HepG2 (cell line): Measurements from ENCODE around the gene JCAD. TPM values are rescaled to one million over a fixed set of nuclear protein-coding genes. Genes with fewer than 3 reads are reported as not detected.

ENCODE experiments used
- ATAC-seq: fragments of 200-7000 bp; cut with Tn5 transposase; 3 replicates; pipeline ENCODE4 v1.9.1; 2020; ENCODE audit warnings: mild to moderate bottlenecking, moderate library complexity
- BruUV-seq: library from RNA; stranded (reverse); fragments of 400-500 nt; replicated peaks from 2 replicates; lab custom pipeline; 2021; lab: Mats Ljungman, UMichigan
- CTCF ChIA-PET: fragments of 300-600 bp; formaldehyde crosslinking; extraction: SDS; loops from one replicate; lab custom pipeline; 2021; ENCODE audit warnings: low total read pairs, inconsistent platforms, low intra/inter-chr PET ratio; lab: Yijun Ruan, JAX
- POLR2A ChIA-PET: fragments of 350-600 bp; sonication (Branson Sonifier 250); formaldehyde crosslinking; loops from one replicate; lab custom pipeline; 2020; ENCODE audit warnings: antibody characterized with exemption, inconsistent platforms; lab: Yijun Ruan, JAX
- DNase-seq: peaks from one replicate; pipeline ENCODE4 v3.0.0-alpha.2; 2015; ENCODE audit warnings: low spot score
- FAIRE-seq: peaks from 3 replicates; lab custom pipeline; 2011; peaks lifted over from hg19 to GRCh38; lab: Jason Lieb, UNC
- H2AFZ ChIP-seq: one replicate; pipeline ENCODE4 v1.6.1; 2011; ENCODE audit warnings: low read length, inconsistent platforms
- H3K27ac ChIP-seq: fragments of 300-600 bp; 3 replicates; pipeline ENCODE4 v1.8.0; 2011; ENCODE audit warnings: mixed run types, mild to moderate bottlenecking, mixed read lengths, low read length, inconsistent platforms; ENCODE audit not compliant: insufficient read depth; ENCODE audit errors: extremely low read length
- H3K27me3 ChIP-seq, 2 experiments: fragments of 200-600 bp in 1 of 2; 2 replicates in 1 of 2; 3 replicates in 1 of 2; pipeline versions ENCODE4 v1.6.0 to v1.8.0; 2011; ENCODE audit warnings: low read length in 2 of 2, mild to moderate bottlenecking in 2 of 2, moderate library complexity in 2 of 2, inconsistent platforms in 1 of 2; ENCODE audit not compliant: insufficient read depth in 2 of 2, control insufficient read depth in 1 of 2
- H3K36me3 ChIP-seq, 2 experiments: fragments of 200-600 bp in 1 of 2; replicated peaks in 1 of 2; 2 replicates in 1 of 2; 3 replicates in 1 of 2; pipeline versions ENCODE4 v1.5.1 to v1.8.0; 2011; ENCODE audit warnings: low read length in 2 of 2, inconsistent platforms in 1 of 2; ENCODE audit not compliant: insufficient read depth in 2 of 2, control insufficient read depth in 1 of 2
- H3K4me1 ChIP-seq: 2 replicates; pipeline ENCODE4 v1.5.1; 2012; ENCODE audit warnings: low read length, inconsistent platforms; ENCODE audit not compliant: insufficient read depth
- H3K4me2 ChIP-seq: 2 replicates; pipeline ENCODE4 v1.6.0; 2011; ENCODE audit warnings: low read depth, low read length, inconsistent platforms
- H3K4me3 ChIP-seq, 3 experiments: fragments of 200-600 bp in 1 of 3; sonication (generic), shearing (Covaris generic) in 1 of 3; replicated peaks in 1 of 3; 2 replicates each; pipeline ENCODE4 v1.5.1; 2011 to 2016; ENCODE audit warnings: low read length in 3 of 3, inconsistent platforms in 2 of 3, low read depth in 2 of 3, mild to moderate bottlenecking in 2 of 3, control low read depth in 1 of 3, mixed read lengths in 1 of 3; ENCODE audit not compliant: insufficient read depth in 1 of 3
- H3K79me2 ChIP-seq: one replicate; pipeline ENCODE4 v1.6.1; 2011; ENCODE audit warnings: low read length, inconsistent platforms; ENCODE audit not compliant: insufficient read depth
- H3K9ac ChIP-seq: 2 replicates; pipeline ENCODE4 v1.6.0; 2011; ENCODE audit warnings: mild to moderate bottlenecking, low read depth, low read length, inconsistent platforms; ENCODE audit not compliant: insufficient read depth
- H3K9me3 ChIP-seq: 2 replicates; pipeline ENCODE4 v1.5.1; 2012; ENCODE audit warnings: mild to moderate bottlenecking, low read length
- H4K20me1 ChIP-seq: 2 replicates; pipeline ENCODE4 v1.6.0; 2011; ENCODE audit warnings: inconsistent platforms, mild to moderate bottlenecking, low read length, moderate library complexity; ENCODE audit not compliant: insufficient read depth
- ELF4 ChIP-seq: sonication (generic); formaldehyde crosslinking; IDR thresholded peaks from 2 replicates; pipeline ENCODE4 v1.5.0; 2020; ENCODE audit warnings: missing genetic modification reagents, mild to moderate bottlenecking, moderate library complexity, borderline replicate concordance
- HNRNPUL1 ChIP-seq: fragments of 200-400 bp; formaldehyde crosslinking; IDR thresholded peaks from 2 replicates; pipeline ENCODE4 v1.6.1; 2017; ENCODE audit warnings: low read depth, mild to moderate bottlenecking, low read length, moderate library complexity
- HOXA5 ChIP-seq: sonication (generic); formaldehyde crosslinking; IDR thresholded peaks from 2 replicates; pipeline ENCODE4 v1.4.0; 2020; ENCODE audit warnings: missing genetic modification reagents
- HOXD1 ChIP-seq: sonication (generic); formaldehyde crosslinking; IDR thresholded peaks from 2 replicates; pipeline ENCODE4 v1.5.0; 2020; ENCODE audit warnings: missing genetic modification reagents
- MIER3 ChIP-seq: IDR thresholded peaks from 2 replicates; pipeline ENCODE4 v1.6.1; 2016; ENCODE audit warnings: missing compliant biosample characterization, borderline replicate concordance
- RFX3 ChIP-seq: IDR thresholded peaks from 2 replicates; pipeline ENCODE4 v1.6.1; 2016; ENCODE audit warnings: missing biosample characterization, missing genetic modification reagents
- SATB2 ChIP-seq: sonication (generic); formaldehyde crosslinking; IDR thresholded peaks from 2 replicates; pipeline ENCODE4 v1.5.0; 2020; ENCODE audit warnings: missing genetic modification reagents
- SMAD1 ChIP-seq: sonication (generic); formaldehyde crosslinking; IDR thresholded peaks from 2 replicates; pipeline ENCODE4 v1.4.0; 2020; ENCODE audit warnings: missing genetic modification reagents, low read depth, mild to moderate bottlenecking, borderline replicate concordance
- ZNF230 ChIP-seq: sonication (generic); formaldehyde crosslinking; IDR thresholded peaks from 2 replicates; pipeline ENCODE4 v1.4.0; 2020; ENCODE audit warnings: mild to moderate bottlenecking, missing genetic modification reagents
- ZNF234 ChIP-seq: sonication (generic); formaldehyde crosslinking; conservative IDR thresholded peaks from 2 replicates; pipeline ENCODE4 v1.5.1; 2020; ENCODE audit warnings: mild to moderate bottlenecking, missing genetic modification reagents
- WGBS: methylation state at CpG from one replicate; pipeline ENCODE4 v1.1.6; 2017; ENCODE audit warnings: low lambda C conversion rate; 5-methylcytosine and 5-hydroxymethylcytosine counted together
- in situ Hi-C: cut with HindIII; loops from 2 replicates; pipeline ENCODE4 v1.10.0; 2017; ENCODE audit warnings: low pct_unique_long_range_greater_than_20kb; ENCODE audit not compliant: extremely low pct_ligation_motif_present
- intact Hi-C: fragments of 100-400 bp; cut with micrococcal nuclease; formaldehyde crosslinking; loops from one replicate; pipeline ENCODE4 v1.10.0; 2022; ENCODE audit not compliant: unreplicated experiment
- polyA plus RNA-seq, 8 experiments: library from polyadenylated mRNA; depleted of rRNA in 3 of 8; stranded (reverse) in 7 of 8; unstranded in 1 of 8; fragments of >200 nt; fragmentation: Illumina TruSeq in 4 of 8; extraction: Trizol in 4 of 8; gene quantifications; 2 replicates each; pipeline versions ENCODE4 v1.2.1 to v1.2.3, GENCODE V29; 2011 to 2016; ENCODE audit warnings: low read depth in 4 of 8, missing spikeins in 1 of 8, mixed read lengths in 1 of 8; ENCODE audit not compliant: insufficient read depth in 1 of 8
- total RNA-seq, 5 experiments: library from RNA; depleted of rRNA; stranded (reverse); fragments of >200 nt; fragmentation: Illumina TruSeq; extraction: Trizol; gene quantifications; 2 replicates each; pipeline ENCODE4 v1.2.3, GENCODE V29; 2016; ENCODE audit warnings: low read depth in 1 of 5
- TF ChIP-seq, protein P1 (sequence below): sonication (generic); formaldehyde crosslinking; IDR thresholded peaks from 2 replicates; pipeline ENCODE4 v1.5.0; 2020; ENCODE audit warnings: mild to moderate bottlenecking, missing genetic modification reagents
- TF ChIP-seq, protein P2 (sequence below): sonication (generic); formaldehyde crosslinking; IDR thresholded peaks from 2 replicates; pipeline ENCODE4 v1.5.0; 2020; ENCODE audit warnings: missing genetic modification reagents, mild to moderate bottlenecking, borderline replicate concordance
- TF ChIP-seq, protein P3 (sequence below): sonication (generic); formaldehyde crosslinking; IDR thresholded peaks from 2 replicates; pipeline ENCODE4 v1.5.0; 2020; ENCODE audit warnings: mild to moderate bottlenecking, missing genetic modification reagents

The JCAD gene
- total and polyA plus RNA-seq, 2 of the 13 experiments (the other 11 are each of a cell fraction or from before 2014, with no cell fraction given), result 0.04 to 0.08 TPM

DNA sequence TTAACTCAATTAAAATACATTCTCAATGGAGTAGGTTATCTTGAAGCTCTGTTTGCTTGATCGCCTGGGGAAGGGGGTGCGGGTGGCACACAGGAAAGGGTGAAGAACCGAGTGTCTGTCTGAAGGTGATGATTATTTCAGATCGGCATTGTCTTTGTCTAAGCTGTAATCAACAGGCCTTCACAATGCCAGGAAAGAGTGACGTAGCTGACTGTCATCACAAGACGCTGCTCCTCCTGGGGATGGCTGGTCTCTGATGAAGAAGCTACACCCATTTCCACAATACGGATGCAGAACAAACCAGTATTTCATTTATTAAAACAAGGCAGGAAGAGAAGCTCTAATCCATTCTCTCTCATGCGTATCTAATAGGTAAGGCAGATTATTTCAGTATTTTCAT lies 19.4 kb downstream of the JCAD start (continued):
- TF ChIP-seq, protein P1, sequence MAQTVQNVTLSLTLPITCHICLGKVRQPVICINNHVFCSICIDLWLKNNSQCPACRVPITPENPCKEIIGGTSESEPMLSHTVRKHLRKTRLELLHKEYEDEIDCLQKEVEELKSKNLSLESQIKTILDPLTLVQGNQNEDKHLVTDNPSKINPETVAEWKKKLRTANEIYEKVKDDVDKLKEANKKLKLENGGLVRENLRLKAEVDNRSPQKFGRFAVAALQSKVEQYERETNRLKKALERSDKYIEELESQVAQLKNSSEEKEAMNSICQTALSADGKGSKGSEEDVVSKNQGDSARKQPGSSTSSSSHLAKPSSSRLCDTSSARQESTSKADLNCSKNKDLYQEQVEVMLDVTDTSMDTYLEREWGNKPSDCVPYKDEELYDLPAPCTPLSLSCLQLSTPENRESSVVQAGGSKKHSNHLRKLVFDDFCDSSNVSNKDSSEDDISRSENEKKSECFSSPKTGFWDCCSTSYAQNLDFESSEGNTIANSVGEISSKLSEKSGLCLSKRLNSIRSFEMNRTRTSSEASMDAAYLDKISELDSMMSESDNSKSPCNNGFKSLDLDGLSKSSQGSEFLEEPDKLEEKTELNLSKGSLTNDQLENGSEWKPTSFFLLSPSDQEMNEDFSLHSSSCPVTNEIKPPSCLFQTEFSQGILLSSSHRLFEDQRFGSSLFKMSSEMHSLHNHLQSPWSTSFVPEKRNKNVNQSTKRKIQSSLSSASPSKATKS (CRISPR knock-in tag), result no peak
- no peak for TF ChIP-seq HNRNPUL1
- TF ChIP-seq, protein P2, sequence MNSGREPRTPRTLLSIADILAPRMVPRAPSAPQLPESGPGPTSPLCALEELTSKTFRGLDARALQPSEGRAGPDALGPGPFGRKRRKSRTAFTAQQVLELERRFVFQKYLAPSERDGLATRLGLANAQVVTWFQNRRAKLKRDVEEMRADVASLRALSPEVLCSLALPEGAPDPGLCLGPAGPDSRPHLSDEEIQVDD (CRISPR knock-in tag), result no peak

DNA sequence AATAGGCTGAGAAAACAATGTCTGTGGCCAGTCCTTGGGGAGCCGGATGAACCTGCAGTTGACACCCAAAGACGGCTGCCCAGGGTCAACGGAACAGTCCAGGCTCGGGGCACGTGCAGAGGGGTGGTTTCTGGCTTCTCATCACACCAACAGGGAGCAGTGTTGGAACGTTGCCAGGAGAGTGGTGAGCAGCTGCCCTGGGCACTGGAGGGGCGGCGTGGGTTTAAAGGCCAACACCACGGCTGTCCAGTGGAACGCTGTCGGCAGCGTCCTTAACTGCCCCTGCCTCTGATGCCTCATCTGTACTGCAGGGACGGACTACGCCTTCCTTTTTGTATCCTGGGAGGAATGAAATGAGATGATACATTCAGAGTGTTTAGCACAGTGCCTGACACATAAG lies 19.8 kb downstream of the JCAD start:
- no peak for ATAC-seq
- Histone ChIP-seq H2AFZ (no peak overlapping the region), H3K27ac (no peak overlapping the region), H3K9me3 (no peaks in the 10 kb centered on the region), H3K79me2 (no peaks in the 10 kb centered on the region), H3K4me3 (no peak overlapping the region), H3K4me1 (0 out of 2 replicates have a peak, but pooled peaks cover 7% of the 10 kb centered on the region), H3K36me3 (no peaks in the 10 kb centered on the region), H4K20me1 (no peaks in the 10 kb centered on the region), H3K4me2 (no peak overlapping the region), H3K27me3 (peaks cover 0 to 1% of the 10 kb centered on the region in 2 experiments; a peak in 1 of 5 replicates), H3K9ac (no peak overlapping the region)
- DNase-seq, result no peak
- ChIA-PET POLR2A (no interaction called here), CTCF (no interaction called here)
- no peak for FAIRE-seq
- intact Hi-C loops (no loop called here), in situ Hi-C loops (no loop called here)
- no TSS peak for BruUV-seq
- 54% methylated on average over 10 of the region's 14 CpGs for WGBS
- TF ChIP-seq ZNF230 (CRISPR knock-in tag) (no peak), SATB2 (no peak), HOXD1 (CRISPR knock-in tag) (no peak), HOXA5 (CRISPR knock-in tag) (no peak), ZNF234 (CRISPR knock-in tag) (no peak), ELF4 (CRISPR knock-in tag) (no peak), RFX3 (CRISPR knock-in tag) (no peak), MIER3 (no peak), SMAD1 (no peak)
- TF ChIP-seq, protein P3, sequence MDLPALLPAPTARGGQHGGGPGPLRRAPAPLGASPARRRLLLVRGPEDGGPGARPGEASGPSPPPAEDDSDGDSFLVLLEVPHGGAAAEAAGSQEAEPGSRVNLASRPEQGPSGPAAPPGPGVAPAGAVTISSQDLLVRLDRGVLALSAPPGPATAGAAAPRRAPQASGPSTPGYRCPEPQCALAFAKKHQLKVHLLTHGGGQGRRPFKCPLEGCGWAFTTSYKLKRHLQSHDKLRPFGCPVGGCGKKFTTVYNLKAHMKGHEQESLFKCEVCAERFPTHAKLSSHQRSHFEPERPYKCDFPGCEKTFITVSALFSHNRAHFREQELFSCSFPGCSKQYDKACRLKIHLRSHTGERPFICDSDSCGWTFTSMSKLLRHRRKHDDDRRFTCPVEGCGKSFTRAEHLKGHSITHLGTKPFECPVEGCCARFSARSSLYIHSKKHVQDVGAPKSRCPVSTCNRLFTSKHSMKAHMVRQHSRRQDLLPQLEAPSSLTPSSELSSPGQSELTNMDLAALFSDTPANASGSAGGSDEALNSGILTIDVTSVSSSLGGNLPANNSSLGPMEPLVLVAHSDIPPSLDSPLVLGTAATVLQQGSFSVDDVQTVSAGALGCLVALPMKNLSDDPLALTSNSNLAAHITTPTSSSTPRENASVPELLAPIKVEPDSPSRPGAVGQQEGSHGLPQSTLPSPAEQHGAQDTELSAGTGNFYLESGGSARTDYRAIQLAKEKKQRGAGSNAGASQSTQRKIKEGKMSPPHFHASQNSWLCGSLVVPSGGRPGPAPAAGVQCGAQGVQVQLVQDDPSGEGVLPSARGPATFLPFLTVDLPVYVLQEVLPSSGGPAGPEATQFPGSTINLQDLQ, result no peak
